Measurements from ENCODE around the gene PICK1.

Gene PICK1

GRCh38 chr22:38120359-38121110 lies 63.3 kb downstream of the PICK1 start:
- no peaks in the 10 kb centered on the region for H3K9me3 ChIP-seq (ENCODE audit: control insufficient read depth, low read length)
- H3K4me1 ChIP-seq (ENCODE audit: control insufficient read depth, insufficient read depth, low read length), result peaks cover 3% of the 10 kb centered on the region
- 86 to 88% methylated on average over 28 of the region's 28 CpGs for WGBS, 2 experiments
- H3K27ac ChIP-seq (ENCODE audit: insufficient read depth, low read depth, low read length, poor library complexity, severe bottlenecking), result no peak overlapping the region
- H3K36me3 ChIP-seq (ENCODE audit: control insufficient read depth, insufficient read depth, low read length), result no peaks in the 10 kb centered on the region
- no peak overlapping the region for H3K4me3 ChIP-seq (ENCODE audit: insufficient read depth, low read depth, low read length)
- H3K27me3 ChIP-seq (ENCODE audit: control insufficient read depth, insufficient read depth, low read length, poor library complexity, severe bottlenecking), result no peaks in the 10 kb centered on the region

GRCh38 chr22:38122616-38123015 lies 65.4 kb downstream of the PICK1 start:
- no peaks in the 10 kb centered on the region for H3K9me3 ChIP-seq (ENCODE audit: control insufficient read depth, low read length)
- H3K27me3 ChIP-seq (ENCODE audit: control insufficient read depth, insufficient read depth, low read length, poor library complexity, severe bottlenecking), result no peaks in the 10 kb centered on the region
- H3K36me3 ChIP-seq (ENCODE audit: control insufficient read depth, insufficient read depth, low read length), result no peaks in the 10 kb centered on the region
- no peak overlapping the region for H3K27ac ChIP-seq (ENCODE audit: insufficient read depth, low read depth, low read length, poor library complexity, severe bottlenecking)
- WGBS, 2 experiments, result 83 to 84% methylated on average over 6 of the region's 6 CpGs
- no peak overlapping the region for H3K4me3 ChIP-seq (ENCODE audit: insufficient read depth, low read depth, low read length)
- H3K4me1 ChIP-seq (ENCODE audit: control insufficient read depth, insufficient read depth, low read length), result peaks cover 3% of the 10 kb centered on the region

- H3K36me3 ChIP-seq (ENCODE audit: control insufficient read depth, insufficient read depth, low read length), result no peaks in the 10 kb centered on the region
- no peak overlapping the region for H3K4me3 ChIP-seq (ENCODE audit: insufficient read depth, low read depth, low read length)
- peaks cover 3% of the 10 kb centered on the region for H3K4me1 ChIP-seq (ENCODE audit: control insufficient read depth, insufficient read depth, low read length)
- no peaks in the 10 kb centered on the region for H3K27me3 ChIP-seq (ENCODE audit: control insufficient read depth, insufficient read depth, low read length, poor library complexity, severe bottlenecking)
- 93 to 94% methylated on average over 21 of the region's 21 CpGs for WGBS, 2 experiments
- no peak overlapping the region for H3K27ac ChIP-seq (ENCODE audit: insufficient read depth, low read depth, low read length, poor library complexity, severe bottlenecking)
- H3K9me3 ChIP-seq (ENCODE audit: control insufficient read depth, low read length), result no peaks in the 10 kb centered on the region
Measured at GRCh38 chr22:38124236-38124974, 67.2 kb downstream of the PICK1 start.

DNA sequence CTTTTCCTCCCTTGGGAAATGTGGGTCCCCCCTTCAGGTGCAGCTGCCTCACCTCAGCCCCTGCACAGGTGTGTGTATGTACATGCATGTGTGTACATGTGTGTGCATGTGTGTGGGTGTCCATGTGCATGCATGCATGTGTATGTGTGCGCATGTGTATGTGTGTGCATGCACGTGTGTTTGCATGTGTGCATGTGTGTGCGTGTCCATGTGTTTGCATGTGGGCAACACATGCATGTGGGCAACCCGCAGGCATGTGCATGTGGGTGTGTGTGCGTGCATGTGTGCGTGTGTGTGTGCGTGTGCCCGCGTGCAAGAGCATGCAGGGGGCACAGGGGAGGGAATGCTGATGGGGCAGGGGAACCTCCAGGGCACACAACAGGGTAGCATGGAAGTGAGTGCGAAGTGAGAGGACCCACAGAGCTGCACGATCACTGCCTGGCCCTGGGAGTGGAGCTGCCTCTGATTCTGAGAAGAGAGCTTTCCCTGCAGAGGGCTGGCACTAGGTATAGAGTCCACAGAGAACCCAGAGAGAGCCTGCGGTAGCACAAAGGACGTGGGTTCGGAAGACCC lies 67.9 kb downstream of the PICK1 start:
- Histone ChIP-seq H3K9me3 (ENCODE audit: control insufficient read depth, low read length) (no peaks in the 10 kb centered on the region), H3K36me3 (ENCODE audit: control insufficient read depth, insufficient read depth, low read length) (no peaks in the 10 kb centered on the region), H3K4me1 (ENCODE audit: control insufficient read depth, insufficient read depth, low read length) (peaks cover 3% of the 10 kb centered on the region), H3K27ac (ENCODE audit: insufficient read depth, low read depth, low read length, poor library complexity, severe bottlenecking) (no peak overlapping the region), H3K27me3 (ENCODE audit: control insufficient read depth, insufficient read depth, low read length, poor library complexity, severe bottlenecking) (no peaks in the 10 kb centered on the region), H3K4me3 (ENCODE audit: insufficient read depth, low read depth, low read length) (no peak overlapping the region)
- WGBS, 2 experiments, result 95 to 96% methylated on average over 14 of the region's 14 CpGs

Measured in ectodermal cell (in vitro differentiated cells).